A673 (cell line): ENCODE results near the gene PDIA4.

Experiments
- EZH2 ChIP-seq: fragments of 200-600 bp; sonication (generic); IDR thresholded peaks from 2 replicates; pipeline ENCODE4 v1.6.1; 2017; ENCODE audit warnings: borderline replicate concordance, low read depth, mild to moderate bottlenecking, mixed read lengths, antibody characterized with exemption, low read length; ENCODE audit not compliant: poor library complexity, severe bottlenecking
- TF ChIP-seq, protein P1 (sequence below): fragments of 300-800, 200-600 bp; sonication (generic); conservative IDR thresholded peaks from 2 replicates; pipeline ENCODE4 v1.5.1; 2017; ENCODE audit warnings: low read depth, mild to moderate bottlenecking, antibody characterized with exemption, low read length, moderate library complexity, mixed read lengths

DNA sequence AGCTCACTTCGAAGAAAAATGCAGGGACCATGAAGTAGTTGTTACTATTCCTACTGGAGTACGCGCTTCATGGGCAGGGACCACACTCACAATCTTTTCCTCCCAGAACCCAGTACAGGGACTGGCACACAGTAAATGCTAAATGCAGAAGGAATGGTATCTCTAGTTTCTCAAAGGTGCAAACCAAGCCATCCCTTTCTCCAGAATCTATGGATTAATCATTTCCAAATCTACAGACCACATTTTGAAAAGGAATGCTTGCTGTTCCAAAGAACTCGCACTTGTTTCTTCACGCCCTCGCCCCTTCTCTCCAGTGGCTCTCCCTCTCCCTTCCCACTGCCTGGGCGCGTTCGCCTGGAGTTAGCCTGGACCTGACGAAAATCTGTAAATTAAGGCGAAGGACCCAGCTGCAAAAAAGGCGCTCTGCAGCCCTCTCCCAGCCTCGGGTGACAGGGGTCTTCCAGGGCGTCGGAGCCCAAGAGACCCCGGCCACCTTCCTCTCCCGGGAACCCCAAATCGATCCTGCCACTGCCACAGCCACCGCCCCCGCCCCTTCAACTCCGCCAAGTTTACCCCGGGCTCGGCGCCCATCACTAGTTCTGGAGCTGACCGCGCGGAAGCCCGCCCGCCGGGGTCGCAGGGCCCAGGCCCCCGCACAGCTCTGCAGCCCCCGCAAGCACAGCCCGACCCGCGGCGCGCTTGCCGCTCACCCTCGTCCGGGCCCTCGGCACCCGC, 527 bp downstream of the PDIA4 start:
- TF ChIP-seq, protein P1, sequence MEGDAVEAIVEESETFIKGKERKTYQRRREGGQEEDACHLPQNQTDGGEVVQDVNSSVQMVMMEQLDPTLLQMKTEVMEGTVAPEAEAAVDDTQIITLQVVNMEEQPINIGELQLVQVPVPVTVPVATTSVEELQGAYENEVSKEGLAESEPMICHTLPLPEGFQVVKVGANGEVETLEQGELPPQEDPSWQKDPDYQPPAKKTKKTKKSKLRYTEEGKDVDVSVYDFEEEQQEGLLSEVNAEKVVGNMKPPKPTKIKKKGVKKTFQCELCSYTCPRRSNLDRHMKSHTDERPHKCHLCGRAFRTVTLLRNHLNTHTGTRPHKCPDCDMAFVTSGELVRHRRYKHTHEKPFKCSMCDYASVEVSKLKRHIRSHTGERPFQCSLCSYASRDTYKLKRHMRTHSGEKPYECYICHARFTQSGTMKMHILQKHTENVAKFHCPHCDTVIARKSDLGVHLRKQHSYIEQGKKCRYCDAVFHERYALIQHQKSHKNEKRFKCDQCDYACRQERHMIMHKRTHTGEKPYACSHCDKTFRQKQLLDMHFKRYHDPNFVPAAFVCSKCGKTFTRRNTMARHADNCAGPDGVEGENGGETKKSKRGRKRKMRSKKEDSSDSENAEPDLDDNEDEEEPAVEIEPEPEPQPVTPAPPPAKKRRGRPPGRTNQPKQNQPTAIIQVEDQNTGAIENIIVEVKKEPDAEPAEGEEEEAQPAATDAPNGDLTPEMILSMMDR = no peak
- TF ChIP-seq EZH2 = no peak
